Spleen (tissue), 11 donors: Measurements from ENCODE around the gene VWF. TPM values are rescaled to one million over a fixed set of nuclear protein-coding genes. Genes with fewer than 3 reads are reported as not detected.

Experiments used
- DNase-seq: peaks from one replicate; pipeline ENCODE4 v3.0.0-alpha.2; 2020
- H3K27ac ChIP-seq, 8 donors: fragments of 200-600 bp; sonication (generic) in 7 of 8; 1 replicate in 4 of 8; 2 replicates in 4 of 8; pipeline versions ENCODE4 v1.5.0 to v1.8.0; 2016 to 2021; ENCODE audit warnings: inconsistent platforms in 4 of 8, mild to moderate bottlenecking in 4 of 8, moderate library complexity in 1 of 8
- H3K27me3 ChIP-seq, 7 donors: fragments of 200-600 bp; sonication (generic) in 6 of 7; replicated peaks in 1 of 7; 1 replicate in 4 of 7; 2 replicates in 3 of 7; pipeline versions ENCODE4 v1.5.0 to v1.8.0; 2016 to 2021; ENCODE audit warnings: inconsistent platforms in 3 of 7, mild to moderate bottlenecking in 1 of 7
- H3K36me3 ChIP-seq, 6 donors: fragments of 200-600 bp; sonication (generic) in 5 of 6; 1 replicate in 4 of 6; 2 replicates in 2 of 6; pipeline versions ENCODE4 v1.5.0 to v1.8.0; 2016 to 2021; ENCODE audit warnings: inconsistent platforms in 2 of 6
- H3K4me1 ChIP-seq, 6 donors: fragments of 200-600 bp; sonication (generic) in 5 of 6; 1 replicate in 3 of 6; 2 replicates in 3 of 6; pipeline versions ENCODE4 v1.5.0 to v1.8.0; 2016 to 2021; ENCODE audit warnings: inconsistent platforms in 3 of 6
- H3K4me3 ChIP-seq, 8 donors: fragments of 200-600 bp; sonication (generic) in 7 of 8; 1 replicate in 4 of 8; 2 replicates in 4 of 8; pipeline versions ENCODE4 v1.5.0 to v1.8.0; 2016 to 2021; ENCODE audit warnings: inconsistent platforms in 4 of 8, mild to moderate bottlenecking in 4 of 8, moderate library complexity in 2 of 8
- H3K9me3 ChIP-seq, 8 donors: fragments of 200-600 bp; sonication (generic) in 7 of 8; 1 replicate in 4 of 8; 2 replicates in 4 of 8; pipeline versions ENCODE4 v1.5.0 to v1.8.0; 2016 to 2021; ENCODE audit warnings: inconsistent platforms in 4 of 8
- POLR2A ChIP-seq, 3 donors: fragments of 450-650 bp; IDR thresholded peaks; one replicate each; pipeline ENCODE4 v1.5.1; 2017; ENCODE audit warnings: antibody characterized with exemption in 3 of 3, mild to moderate bottlenecking in 1 of 3
- POLR2AphosphoS5 ChIP-seq, 3 donors: sonication (generic); formaldehyde crosslinking; IDR thresholded peaks; one replicate each; pipeline ENCODE4 v1.5.1; 2017; ENCODE audit warnings: antibody characterized with exemption in 3 of 3
- whole genome bisulfite sequencing, 5 donors: extraction: QIAGEN DNeasy Blood & Tissue Kit in 3 of 5; methylation state at CpG; one replicate each; pipeline versions ENCODE4 v1.1.5 to v1.1.7; 2013 to 2018; 5-methylcytosine and 5-hydroxymethylcytosine counted together
- intact Hi-C: fragments of 100-400 bp; cut with DNase I; formaldehyde crosslinking; loops from one replicate; pipeline ENCODE4 v1.15.0; 2023; ENCODE audit warnings: low total_unique reads
- polyA plus RNA-seq, 3 donors: library from polyadenylated mRNA; stranded (reverse); fragments of 200-250 nt; gene quantifications; one replicate each; pipeline ENCODE4 v1.2.1, GENCODE V29; 2013
- total RNA-seq, 7 donors: library from RNA; depleted of rRNA in 3 of 7; stranded (reverse); fragments of >200 nt in 3 of 7; fragmentation: NEBNext Ultra II Directional in 4 of 7; extraction: Animal tissue kit (Norgen Biotek cat#: 25700) in 4 of 7; gene quantifications; one replicate each; pipeline versions ENCODE4 v1.1.0 to v1.2.1, GENCODE V29; 2016 to 2021
- TF ChIP-seq, protein P1 (sequence below), 11 experiments: fragments of 200-600 bp in 7 of 11; fragments of 450-650 bp in 4 of 11; sonication (generic) in 4 of 11; IDR thresholded peaks in 8 of 11; conservative IDR thresholded peaks in 3 of 11; 1 replicate in 7 of 11; 2 replicates in 4 of 11; pipeline versions ENCODE4 v1.4.0 to v1.8.0; 2016 to 2021; ENCODE audit warnings: antibody characterized with exemption in 11 of 11, inconsistent platforms in 4 of 11, mild to moderate bottlenecking in 1 of 11
- donor health status: healthy with polysubstance abuse.
- donor health status: DM: no; HTN: no; CAD: no; lungs with moderate emphysema.
- donor health status: DM: no; HTN: no; CAD: no.
- donor health status: Bipolar disorder and iron deficiency.
- donor health status: healthy.
- donor health status: DM: no; HTN: no; CAD: no.
- donor health status: DM: yes; HTN: yes; CAD: no.

Gene VWF
- total and polyA plus RNA-seq, 10 donors, result 12.9 to 957 (median 321) TPM

- Histone ChIP-seq H3K4me3 (no peak overlapping the region), H3K9me3 (no peaks in the 10 kb centered on the region), H3K27me3 (peaks cover 0 to 7% (median 0%) of the 10 kb centered on the region in 7 donors), H3K27ac (no peak overlapping the region), H3K36me3 (peaks cover 0 to 15% (median 0%) of the 10 kb centered on the region in 6 donors), H3K4me1 (no peaks in the 10 kb centered on the region)
- TF ChIP-seq, protein P1, sequence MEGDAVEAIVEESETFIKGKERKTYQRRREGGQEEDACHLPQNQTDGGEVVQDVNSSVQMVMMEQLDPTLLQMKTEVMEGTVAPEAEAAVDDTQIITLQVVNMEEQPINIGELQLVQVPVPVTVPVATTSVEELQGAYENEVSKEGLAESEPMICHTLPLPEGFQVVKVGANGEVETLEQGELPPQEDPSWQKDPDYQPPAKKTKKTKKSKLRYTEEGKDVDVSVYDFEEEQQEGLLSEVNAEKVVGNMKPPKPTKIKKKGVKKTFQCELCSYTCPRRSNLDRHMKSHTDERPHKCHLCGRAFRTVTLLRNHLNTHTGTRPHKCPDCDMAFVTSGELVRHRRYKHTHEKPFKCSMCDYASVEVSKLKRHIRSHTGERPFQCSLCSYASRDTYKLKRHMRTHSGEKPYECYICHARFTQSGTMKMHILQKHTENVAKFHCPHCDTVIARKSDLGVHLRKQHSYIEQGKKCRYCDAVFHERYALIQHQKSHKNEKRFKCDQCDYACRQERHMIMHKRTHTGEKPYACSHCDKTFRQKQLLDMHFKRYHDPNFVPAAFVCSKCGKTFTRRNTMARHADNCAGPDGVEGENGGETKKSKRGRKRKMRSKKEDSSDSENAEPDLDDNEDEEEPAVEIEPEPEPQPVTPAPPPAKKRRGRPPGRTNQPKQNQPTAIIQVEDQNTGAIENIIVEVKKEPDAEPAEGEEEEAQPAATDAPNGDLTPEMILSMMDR (IDR thresholded peaks at IDR 0.05 in 8 of 11, conservative IDR thresholded peaks at IDR 0.05 in 3 of 11), result no peak
- TF ChIP-seq POLR2AphosphoS5 (IDR thresholded peaks at IDR 0.05), result no peak
- no peak for TF ChIP-seq POLR2A (IDR thresholded peaks at IDR 0.05)
- DNase-seq, result no peak
- intact Hi-C loops, result no loop called here
- WGBS, 5 donors, result 79 to 91% (median 90%) methylated on average over 9 of the region's 9 CpGs
These were observed 207.6 kb downstream of the VWF start for GRCh38 chr12:5916785-5917290.

DNA sequence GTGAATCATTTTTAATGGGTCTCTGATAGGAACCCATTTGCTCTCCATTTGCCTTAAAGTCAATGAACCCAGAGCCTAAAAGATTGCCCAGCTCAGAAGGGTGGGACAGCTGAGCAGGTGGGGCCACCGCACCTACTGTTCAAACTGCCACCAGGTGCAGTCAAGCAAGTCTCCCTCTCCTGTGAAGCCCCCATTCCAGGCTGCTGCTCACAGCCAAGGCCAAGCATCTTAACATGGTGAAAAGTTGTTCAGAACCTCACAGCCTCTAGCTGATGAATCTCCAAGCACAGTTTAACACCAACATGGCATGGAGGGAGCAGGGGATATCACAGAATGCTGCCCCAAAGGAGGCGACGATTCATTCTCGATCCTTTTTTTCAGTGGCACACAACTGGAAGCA is 209.0 kb downstream of the VWF start:
- peaks cover 0 to 12% (median 0%) of the 10 kb centered on the region in 7 donors for H3K27me3 ChIP-seq
- no peak overlapping the region for H3K27ac ChIP-seq
- intact Hi-C loops, result no loop called here
- no peak for DNase-seq
- H3K36me3 ChIP-seq, result peaks cover 0 to 4% (median 0%) of the 10 kb centered on the region in 6 donors
- TF ChIP-seq, protein P1 (IDR thresholded peaks at IDR 0.05 in 8 of 11, conservative IDR thresholded peaks at IDR 0.05 in 3 of 11), result no peak
- TF ChIP-seq POLR2AphosphoS5 (IDR thresholded peaks at IDR 0.05), result no peak
- no peak for TF ChIP-seq POLR2A (IDR thresholded peaks at IDR 0.05)
- no peaks in the 10 kb centered on the region for H3K4me1 ChIP-seq
- no peak overlapping the region for H3K4me3 ChIP-seq
- WGBS, 5 donors, result 84 to 97% (median 94%) methylated on average over 4 of the region's 4 CpGs
- no peaks in the 10 kb centered on the region for H3K9me3 ChIP-seq

GRCh38 chr12:5914387-5915149 is 209.9 kb downstream of the VWF start:
- Histone ChIP-seq H3K27me3 (peaks cover 0 to 12% (median 0%) of the 10 kb centered on the region in 7 donors), H3K4me3 (no peak overlapping the region), H3K9me3 (no peaks in the 10 kb centered on the region), H3K27ac (no peak overlapping the region), H3K36me3 (no peaks in the 10 kb centered on the region), H3K4me1 (no peaks in the 10 kb centered on the region)
- 68 to 86% (median 83%) methylated on average over 10 to 11 of the region's 11 CpGs for WGBS, 5 donors
- intact Hi-C loops, result no loop called here
- no peak for DNase-seq
- TF ChIP-seq, protein P1 (IDR thresholded peaks at IDR 0.05 in 8 of 11, conservative IDR thresholded peaks at IDR 0.05 in 3 of 11), result no peak
- no peak for TF ChIP-seq POLR2AphosphoS5 (IDR thresholded peaks at IDR 0.05)
- TF ChIP-seq POLR2A (IDR thresholded peaks at IDR 0.05), result no peak

DNA sequence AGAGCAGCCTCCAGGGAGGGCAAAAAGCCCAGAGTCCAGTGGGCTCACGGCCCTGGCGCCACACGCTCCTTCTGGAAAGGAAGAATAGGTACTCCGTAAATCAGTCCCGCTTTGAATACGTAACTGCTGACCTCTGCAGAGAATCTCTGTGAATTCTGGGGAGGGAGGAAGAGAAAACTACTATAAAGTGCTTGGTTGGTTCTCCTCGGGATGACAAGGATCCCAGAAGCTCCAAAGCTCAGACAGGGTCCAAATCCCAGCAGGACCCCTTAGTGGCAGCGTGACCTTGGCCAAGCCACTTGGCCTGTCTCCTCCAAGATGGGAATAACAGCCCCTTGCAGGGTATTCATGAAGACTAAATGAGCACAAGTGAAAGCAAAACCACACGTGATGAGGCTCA is 211.1 kb downstream of the VWF start:
- Histone ChIP-seq H3K4me3 (no peak overlapping the region), H3K36me3 (no peaks in the 10 kb centered on the region), H3K9me3 (no peaks in the 10 kb centered on the region), H3K27ac (no peak overlapping the region), H3K27me3 (peaks cover 0 to 13% (median 0%) of the 10 kb centered on the region in 7 donors), H3K4me1 (no peaks in the 10 kb centered on the region)
- intact Hi-C loops, result no loop called here
- 80 to 90% (median 84%) methylated on average over 9 of the region's 9 CpGs for whole genome bisulfite sequencing, 5 donors
- DNase-seq, result no peak
- TF ChIP-seq, protein P1 (IDR thresholded peaks at IDR 0.05 in 8 of 11, conservative IDR thresholded peaks at IDR 0.05 in 3 of 11), result no peak
- TF ChIP-seq POLR2AphosphoS5 (IDR thresholded peaks at IDR 0.05), result no peak
- no peak for TF ChIP-seq POLR2A (IDR thresholded peaks at IDR 0.05)
